IPS DF 19.7 (cell line): ENCODE results near the gene SLC26A8.
"Not testable (repeated sequence)": the region's sequence is repeated elsewhere in the genome, so short reads cannot be mapped to it uniquely, and the experiment has no call there.

Source experiments
- DNase-seq: peaks from one replicate; pipeline ENCODE4 v3.0.0-alpha.2; 2013; ENCODE audit warnings: low read depth, low spot score

The SLC26A8 gene

GRCh38 chr6:35916056-35916455 is 108.4 kb downstream of the SLC26A8 start:
- DNase-seq = no peak

- no peak for DNase-seq
These were observed 109.9 kb downstream of the SLC26A8 start for GRCh38 chr6:35914536-35914935.

GRCh38 chr6:35911871-35912653 is 112.4 kb downstream of the SLC26A8 start:
- DNase-seq = no peak

- DNase-seq = not testable (repeated sequence)
These were observed 114.9 kb downstream of the SLC26A8 start for GRCh38 chr6:35909571-35909970.

- DNase-seq = not testable (repeated sequence)
These were observed 115.6 kb downstream of the SLC26A8 start for GRCh38 chr6:35908753-35909401.

- no peak for DNase-seq
These were observed 116.7 kb downstream of the SLC26A8 start for GRCh38 chr6:35907750-35908149.

- DNase-seq = no peak
These were observed 118.0 kb downstream of the SLC26A8 start for GRCh38 chr6:35906499-35906846.

GRCh38 chr6:35905841-35906498 is 118.5 kb downstream of the SLC26A8 start:
- no peak for DNase-seq

- DNase-seq = no peak
These were observed 119.2 kb downstream of the SLC26A8 start for GRCh38 chr6:35905141-35905785.

- DNase-seq = no peak
These were observed 120.8 kb downstream of the SLC26A8 start for GRCh38 chr6:35903679-35904078.

- DNase-seq = no peak
These were observed 124.0 kb downstream of the SLC26A8 start for GRCh38 chr6:35900448-35900847.

- no peak for DNase-seq
These were observed 126.4 kb downstream of the SLC26A8 start for GRCh38 chr6:35898003-35898402.

- DNase-seq = no peak
These were observed 127.0 kb downstream of the SLC26A8 start for GRCh38 chr6:35897486-35897885.

GRCh38 chr6:35897036-35897435 is 127.4 kb downstream of the SLC26A8 start:
- no peak for DNase-seq

GRCh38 chr6:35896228-35896627 is 128.2 kb downstream of the SLC26A8 start:
- no peak for DNase-seq

- DNase-seq = no peak
These were observed 128.9 kb downstream of the SLC26A8 start for GRCh38 chr6:35895560-35895959.

- DNase-seq = no peak
These were observed 129.7 kb downstream of the SLC26A8 start for GRCh38 chr6:35894776-35895175.
